Endothelial cell of umbilical vein (primary cell): ENCODE results near the gene KCNN3. TPM values are rescaled to one million over a fixed set of nuclear protein-coding genes. Genes with fewer than 3 reads are reported as not detected.

ENCODE experiments used
- BruUV-seq: library from RNA; stranded (reverse); fragments of 400-500 nt; replicated peaks from 2 replicates; lab custom pipeline; 2021; lab: Mats Ljungman, UMichigan
- CTCF ChIA-PET: fragments of 300-600, 350-600 bp; sonication (Branson Sonifier 250); formaldehyde crosslinking; loops from one replicate; lab custom pipeline; 2021; ENCODE audit warnings: antibody characterized with exemption, inconsistent platforms; lab: Charles Lee
- POLR2A ChIA-PET: fragments of 300-600, 350-600 bp; sonication (Branson Sonifier 250); formaldehyde crosslinking; loops from one replicate; lab custom pipeline; 2021; ENCODE audit warnings: antibody characterized with exemption, inconsistent platforms; lab: Charles Lee
- DNase-seq: peaks from one replicate; pipeline ENCODE4 v3.0.0-alpha.2; 2011; ENCODE audit warnings: low read depth, low spot score
- FAIRE-seq: peaks from 2 replicates; lab custom pipeline; 2011; peaks lifted over from hg19 to GRCh38; lab: Jason Lieb, UNC
- H2AFZ ChIP-seq: 2 replicates; pipeline ENCODE4 v1.6.0; 2012; ENCODE audit warnings: low read depth, low read length, control low read depth, inconsistent platforms
- H3K27ac ChIP-seq: 2 replicates; pipeline ENCODE4 v1.5.1; 2011; ENCODE audit warnings: low read depth, mild to moderate bottlenecking, control low read depth, low read length, moderate library complexity; ENCODE audit not compliant: insufficient read depth
- H3K27me3 ChIP-seq, 2 experiments: 2 replicates each; pipeline versions ENCODE4 v1.6.0 to v1.6.1; 2011; ENCODE audit warnings: low read length in 2 of 2, mixed read lengths in 1 of 2; ENCODE audit not compliant: control insufficient read depth in 2 of 2, insufficient read depth in 2 of 2
- H3K36me3 ChIP-seq, 2 experiments: 2 replicates in 1 of 2; 3 replicates in 1 of 2; pipeline ENCODE4 v1.5.1; 2011; ENCODE audit warnings: low read length in 2 of 2, mild to moderate bottlenecking in 1 of 2, moderate library complexity in 1 of 2; ENCODE audit not compliant: control insufficient read depth in 2 of 2, insufficient read depth in 2 of 2; ENCODE audit errors: extremely low read depth in 1 of 2
- H3K4me1 ChIP-seq: 3 replicates; pipeline ENCODE4 v1.5.1; 2011; ENCODE audit warnings: mild to moderate bottlenecking, low read length; ENCODE audit not compliant: control insufficient read depth, insufficient read depth; ENCODE audit errors: extremely low read depth
- H3K4me2 ChIP-seq: 2 replicates; pipeline ENCODE4 v1.6.1; 2011; ENCODE audit warnings: low read length, control low read depth, mixed read lengths; ENCODE audit not compliant: insufficient read depth
- H3K4me3 ChIP-seq, 3 experiments: fragments of 200-600 bp in 1 of 3; sonication (generic), shearing (Covaris generic) in 1 of 3; replicated peaks in 1 of 3; 2 replicates each; pipeline ENCODE4 v1.5.1; 2011 to 2016; ENCODE audit warnings: control low read depth in 3 of 3, low read length in 3 of 3, mild to moderate bottlenecking in 2 of 3, inconsistent platforms in 1 of 3, low read depth in 1 of 3, moderate library complexity in 1 of 3; ENCODE audit not compliant: insufficient read depth in 1 of 3
- H3K79me2 ChIP-seq: 2 replicates; pipeline ENCODE4 v1.6.0; 2012; ENCODE audit warnings: low read length, inconsistent platforms; ENCODE audit not compliant: control insufficient read depth, insufficient read depth
- H3K9ac ChIP-seq: replicated peaks from 2 replicates; pipeline ENCODE3; 2011; ENCODE audit warnings: low read length, control low read depth; ENCODE audit not compliant: insufficient read depth; ENCODE audit errors: extremely low read depth
- H3K9me1 ChIP-seq: replicated peaks from 3 replicates; pipeline ENCODE4 v1.6.0; 2011; ENCODE audit warnings: mild to moderate bottlenecking, low read length; ENCODE audit not compliant: control insufficient read depth, insufficient read depth; ENCODE audit errors: extremely low read depth
- H3K9me3 ChIP-seq: replicated peaks from 2 replicates; pipeline ENCODE4 v1.5.1; 2012; ENCODE audit warnings: low read length, inconsistent platforms; ENCODE audit not compliant: control insufficient read depth, insufficient read depth
- H4K20me1 ChIP-seq: replicated peaks from 2 replicates; pipeline ENCODE3; 2011; ENCODE audit warnings: mild to moderate bottlenecking, low read length; ENCODE audit not compliant: control insufficient read depth, insufficient read depth; ENCODE audit errors: extremely low read depth
- MYC ChIP-seq: IDR thresholded peaks from one replicate; pipeline ENCODE4 v1.6.1; 2011; ENCODE audit warnings: mild to moderate bottlenecking, low read depth, low read length
- POLR2A ChIP-seq: IDR thresholded peaks from 2 replicates; pipeline ENCODE4 v1.6.1; 2012; ENCODE audit warnings: low read depth, mild to moderate bottlenecking, control low read depth, low read length
- dilution Hi-C: fragments of 300-500 bp; cut with MboI; formaldehyde crosslinking; loops from one replicate; pipeline ENCODE4 v1.15.0; 2019; ENCODE audit warnings: low sequenced_read_pairs; ENCODE audit not compliant: extremely low pct_ligation_motif_present
- intact Hi-C: fragments of 100-400 bp; cut with micrococcal nuclease; formaldehyde crosslinking; loops from one replicate; pipeline ENCODE4 v1.10.0; 2022
- polyA plus RNA-seq, 4 experiments: library from polyadenylated mRNA; depleted of rRNA in 3 of 4; stranded (reverse) in 3 of 4; unstranded in 1 of 4; fragments of >200 nt; gene quantifications; 2 replicates each; pipeline versions ENCODE4 v1.2.1 to v1.2.3, GENCODE V29; 2011 to 2012; ENCODE audit warnings: missing spikeins in 1 of 4
- total RNA-seq: library from RNA; stranded (reverse); gene quantifications from 2 replicates; pipeline ENCODE4 v1.2.3, GENCODE V29; 2021
- TF ChIP-seq, protein P1 (sequence below), 2 donors: IDR thresholded peaks; 1 replicate in 1 of 2; 2 replicates in 1 of 2; pipeline ENCODE4 v1.5.1; 2011; ENCODE audit warnings: low read length in 2 of 2, mild to moderate bottlenecking in 2 of 2, moderate library complexity in 2 of 2, control low read depth in 1 of 2, inconsistent platforms in 1 of 2, low read depth in 1 of 2; ENCODE audit not compliant: insufficient read depth in 1 of 2; ENCODE audit errors: extremely low read depth in 1 of 2

The KCNN3 gene
- total and polyA plus RNA-seq, 2 donors (not counting 3 experiments of a cell fraction or from before 2014, with no cell fraction given), result 0.91 to 1.1 TPM

DNA sequence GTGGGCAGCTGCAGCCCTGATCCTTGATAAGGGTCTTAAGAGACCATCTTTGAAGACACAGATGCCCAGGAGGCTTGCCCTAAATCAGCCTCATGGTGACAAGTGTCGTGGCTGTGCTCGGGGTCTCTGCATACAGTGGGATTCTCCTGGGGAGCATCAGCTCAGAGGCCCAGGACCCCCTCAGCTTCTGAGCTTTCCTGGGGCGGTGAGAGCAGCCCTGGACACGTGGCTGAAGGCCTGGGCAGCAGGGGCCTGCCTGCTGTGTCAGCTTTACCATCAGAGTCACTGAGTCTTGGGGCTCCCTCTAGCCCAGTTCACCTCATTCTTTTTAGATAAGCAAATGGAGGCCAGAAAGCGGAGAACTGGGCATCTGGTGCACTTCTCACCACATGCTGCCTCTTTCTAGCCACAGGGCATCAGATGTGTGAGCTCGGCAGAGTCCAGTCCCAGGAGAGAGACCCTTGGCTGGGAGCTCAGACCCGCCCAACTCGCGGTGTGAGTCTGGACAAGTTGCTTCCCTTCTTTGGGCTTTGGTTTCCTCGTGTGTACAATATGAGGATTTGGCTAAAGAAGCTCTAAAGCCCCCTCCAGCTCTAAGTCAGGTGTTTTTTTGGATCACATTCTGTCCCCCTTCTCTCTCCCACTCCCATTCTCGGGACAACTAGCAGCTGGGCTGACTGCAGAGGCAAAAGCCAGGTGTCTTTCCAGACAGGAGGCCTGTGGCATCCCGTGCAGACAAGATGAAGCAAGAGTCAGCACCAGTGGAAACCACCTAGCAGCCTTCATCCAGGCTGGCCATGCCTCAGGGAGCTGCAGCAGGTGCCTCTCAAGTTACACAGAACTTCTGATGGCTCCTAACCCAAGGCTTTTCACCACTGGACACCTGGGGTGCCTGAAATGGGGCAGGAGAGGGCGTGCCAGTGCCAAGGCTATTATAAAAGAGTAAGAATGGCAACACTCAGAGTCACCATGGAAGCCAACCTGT lies 119.1 kb downstream of the KCNN3 start:
- no peak overlapping the region for H3K9ac ChIP-seq
- H3K36me3 ChIP-seq, result no peaks in the 10 kb centered on the region
- no peaks in the 10 kb centered on the region for H3K9me1 ChIP-seq
- H3K4me1 ChIP-seq, result no peaks in the 10 kb centered on the region
- no peaks in the 10 kb centered on the region for H3K79me2 ChIP-seq
- no TSS peak for BruUV-seq
- peaks cover 32 to 37% of the 10 kb centered on the region in 2 experiments for H3K27me3 ChIP-seq
- no peak for FAIRE-seq
- H2AFZ ChIP-seq, result no peak overlapping the region
- TF ChIP-seq MYC, result no peak
- no peak overlapping the region for H3K4me3 ChIP-seq
- no peaks in the 10 kb centered on the region for H3K9me3 ChIP-seq
- ChIA-PET CTCF (interaction anchor here (0.9 to 3.3 kb wide), 9 partner anchors 10 to 191 kb away, joined by 3 to 26 read pairs (median 3); no protein-coding TSS in a partner anchor), POLR2A (no interaction called here)
- no peaks in the 10 kb centered on the region for H4K20me1 ChIP-seq
- DNase-seq, result no peak
- H3K27ac ChIP-seq, result no peak overlapping the region
- H3K4me2 ChIP-seq, result no peak overlapping the region
- intact Hi-C loops (no loop called here), dilution Hi-C loops (no loop called here)

DNA sequence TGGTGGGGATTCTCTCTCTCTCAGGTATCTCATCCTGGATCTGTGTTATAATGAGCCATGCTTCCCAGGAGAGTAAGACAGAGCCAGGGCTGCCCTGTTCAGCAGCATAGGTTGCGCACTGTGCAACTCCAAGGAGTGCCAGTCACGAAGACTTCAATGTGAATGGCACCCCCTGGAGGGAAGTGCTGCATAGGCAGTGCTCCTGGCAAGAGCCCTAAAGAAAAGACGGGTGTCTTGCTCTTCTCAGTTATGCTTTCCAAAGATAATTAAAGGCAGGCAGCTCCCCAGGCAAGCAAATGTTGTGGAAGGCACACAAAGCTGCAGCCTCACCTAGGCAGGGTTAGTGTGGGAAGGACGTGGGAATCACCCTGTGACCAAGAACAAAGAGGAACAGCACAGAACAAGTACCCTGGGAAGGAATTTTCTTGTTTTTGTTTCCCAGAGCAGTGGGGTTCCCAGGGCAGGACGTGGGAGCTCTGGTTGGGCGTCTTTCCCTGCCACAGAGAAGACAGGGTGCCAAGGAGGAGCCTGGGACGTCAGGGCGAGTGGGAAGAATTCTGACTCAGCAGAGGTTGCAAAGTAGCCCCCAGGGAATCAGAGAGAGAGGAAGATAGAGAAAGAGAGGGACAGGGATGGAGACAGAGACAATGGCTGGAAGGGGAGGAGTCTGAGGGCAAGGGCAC lies 120.9 kb downstream of the KCNN3 start:
- ChIA-PET POLR2A (no interaction called here), CTCF (interaction anchor here (1.0 to 3.3 kb wide), 7 partner anchors 9 to 129 kb away, joined by 3 to 26 read pairs (median 9); no protein-coding TSS in a partner anchor)
- Histone ChIP-seq H3K9ac (no peak overlapping the region), H2AFZ (no peak overlapping the region), H3K9me1 (no peaks in the 10 kb centered on the region), H3K4me1 (no peaks in the 10 kb centered on the region), H3K4me3 (no peak overlapping the region), H3K27ac (no peak overlapping the region), H3K27me3 (peaks cover 41 to 46% of the 10 kb centered on the region in 2 experiments), H3K4me2 (no peak overlapping the region), H3K79me2 (no peaks in the 10 kb centered on the region), H4K20me1 (no peaks in the 10 kb centered on the region), H3K36me3 (no peaks in the 10 kb centered on the region), H3K9me3 (no peaks in the 10 kb centered on the region)
- DNase-seq (peak; percentile 18), FAIRE-seq (no peak)
- TF ChIP-seq, protein P1, sequence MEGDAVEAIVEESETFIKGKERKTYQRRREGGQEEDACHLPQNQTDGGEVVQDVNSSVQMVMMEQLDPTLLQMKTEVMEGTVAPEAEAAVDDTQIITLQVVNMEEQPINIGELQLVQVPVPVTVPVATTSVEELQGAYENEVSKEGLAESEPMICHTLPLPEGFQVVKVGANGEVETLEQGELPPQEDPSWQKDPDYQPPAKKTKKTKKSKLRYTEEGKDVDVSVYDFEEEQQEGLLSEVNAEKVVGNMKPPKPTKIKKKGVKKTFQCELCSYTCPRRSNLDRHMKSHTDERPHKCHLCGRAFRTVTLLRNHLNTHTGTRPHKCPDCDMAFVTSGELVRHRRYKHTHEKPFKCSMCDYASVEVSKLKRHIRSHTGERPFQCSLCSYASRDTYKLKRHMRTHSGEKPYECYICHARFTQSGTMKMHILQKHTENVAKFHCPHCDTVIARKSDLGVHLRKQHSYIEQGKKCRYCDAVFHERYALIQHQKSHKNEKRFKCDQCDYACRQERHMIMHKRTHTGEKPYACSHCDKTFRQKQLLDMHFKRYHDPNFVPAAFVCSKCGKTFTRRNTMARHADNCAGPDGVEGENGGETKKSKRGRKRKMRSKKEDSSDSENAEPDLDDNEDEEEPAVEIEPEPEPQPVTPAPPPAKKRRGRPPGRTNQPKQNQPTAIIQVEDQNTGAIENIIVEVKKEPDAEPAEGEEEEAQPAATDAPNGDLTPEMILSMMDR (IDR thresholded peaks at IDR 0.05; ENCODE audit: extremely low read depth in 1 of 2, insufficient read depth in 1 of 2, low read depth in 1 of 2, low read length in 2 of 2), result peak; percentile 49 to 51
- no peak for TF ChIP-seq POLR2A
- no TSS peak for BruUV-seq
- intact Hi-C loops, result loop anchor here (1.0 to 5.0 kb wide), 2 partner anchors 52 to 190 kb away; no protein-coding TSS in a partner anchor
- dilution Hi-C loops, result no loop called here
